Activated CD8-positive, alpha-beta T cell treated with anti-CD3 and anti-CD28 coated beads for 36 hours (primary cell): Measurements from ENCODE around the gene PANK4. TPM values are rescaled to one million over a fixed set of nuclear protein-coding genes. Genes with fewer than 3 reads are reported as not detected.

Source experiments
- ATAC-seq: fragments of 200-7000 bp; cut with Tn5 transposase; one replicate; pipeline ENCODE4 v1.10.0; 2021; ENCODE audit warnings: mild to moderate bottlenecking, moderate library complexity
- CTCF ChIA-PET: fragments of 350-600 bp; sonication (Branson Sonifier 250); formaldehyde crosslinking; loops from one replicate; lab custom pipeline; 2021; ENCODE audit warnings: antibody characterized with exemption; lab: Charles Lee
- POLR2A ChIA-PET: fragments of 350-600 bp; sonication (Branson Sonifier 250); formaldehyde crosslinking; loops from one replicate; lab custom pipeline; 2021; ENCODE audit warnings: antibody characterized with exemption; lab: Charles Lee
- DNase-seq: peaks from one replicate; pipeline ENCODE4 v3.0.0-alpha.2; 2020
- H3K27ac Mint-ChIP-seq: one replicate; pipeline ENCODE4 v1.8.0; 2021; ENCODE audit warnings: mild to moderate bottlenecking, mixed read lengths
- H3K27me3 Mint-ChIP-seq: one replicate; pipeline ENCODE4 v1.8.0; 2021; ENCODE audit warnings: mixed read lengths
- H3K36me3 Mint-ChIP-seq: one replicate; pipeline ENCODE4 v1.8.0; 2021; ENCODE audit warnings: low read depth, mixed read lengths
- H3K4me1 Mint-ChIP-seq: one replicate; pipeline ENCODE4 v1.8.0; 2021; ENCODE audit warnings: low read depth, mixed read lengths
- H3K4me3 Mint-ChIP-seq: one replicate; pipeline ENCODE4 v1.8.0; 2021; ENCODE audit warnings: mild to moderate bottlenecking, moderate library complexity, mixed read lengths
- H3K9me3 Mint-ChIP-seq: one replicate; pipeline ENCODE4 v1.8.0; 2021; ENCODE audit warnings: mixed read lengths
- intact Hi-C: fragments of 100-400 bp; cut with micrococcal nuclease; formaldehyde crosslinking; loops from one replicate; pipeline ENCODE4 v1.10.0; 2022
- total RNA-seq, 2 experiments: library from RNA; stranded (reverse); gene quantifications; one replicate each; pipeline ENCODE4 v1.2.3, GENCODE V29; 2021
- TF ChIP-seq, protein P1 (sequence below): fragments of 200-600 bp; IDR thresholded peaks from one replicate; pipeline ENCODE4 v1.8.0; 2022; ENCODE audit warnings: antibody characterized with exemption, mild to moderate bottlenecking

PANK4 gene
- total RNA-seq, 2 experiments from 2014 or later = 39.0 to 40.6 TPM

DNA sequence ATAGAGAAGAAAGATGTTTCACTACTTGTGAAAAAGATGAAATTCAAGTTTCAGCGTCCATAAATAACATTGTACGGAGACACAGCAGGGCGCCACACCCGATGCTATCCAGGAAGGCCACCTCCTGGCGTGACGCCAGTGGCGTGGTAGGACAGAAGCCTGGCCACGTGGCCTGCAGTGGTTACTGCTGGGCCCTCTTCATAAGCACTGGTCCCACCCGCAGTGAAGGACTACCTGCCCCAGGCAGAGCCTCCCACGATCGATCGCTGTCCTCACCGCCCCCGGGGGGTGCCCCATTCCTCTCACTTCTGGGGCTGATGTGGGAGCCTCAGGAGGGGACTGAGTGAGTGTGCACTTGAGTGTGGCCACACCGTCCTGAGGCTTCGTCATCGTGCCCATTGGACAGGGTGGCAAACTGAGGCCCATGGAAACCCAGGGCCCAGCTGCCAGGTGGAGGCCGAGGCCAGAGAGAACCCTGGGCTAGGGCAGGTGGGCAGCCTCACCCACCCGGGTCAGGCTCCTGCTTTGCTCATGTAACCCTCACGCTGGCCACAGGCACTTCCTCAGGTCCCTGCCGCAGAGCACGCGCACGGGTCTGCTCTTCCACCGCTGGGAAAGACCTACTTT is 15.3 kb upstream of the PANK4 start:
- Mint-ChIP-seq H3K9me3 (no peaks in the 10 kb centered on the region), H3K4me1 (peaks cover 9% of the 10 kb centered on the region), H3K4me3 (no peak overlapping the region), H3K27me3 (no peaks in the 10 kb centered on the region), H3K36me3 (no peaks in the 10 kb centered on the region), H3K27ac (no peak overlapping the region)
- DNase-seq (no peak), ATAC-seq (no peak)
- CTCF ChIA-PET = interaction anchor here (0.8 kb wide), 2 partner anchors 13 to 18 kb away, joined by 3 to 4 read pairs; no protein-coding TSS in a partner anchor
- intact Hi-C loops = no loop called here
- TF ChIP-seq, protein P1, sequence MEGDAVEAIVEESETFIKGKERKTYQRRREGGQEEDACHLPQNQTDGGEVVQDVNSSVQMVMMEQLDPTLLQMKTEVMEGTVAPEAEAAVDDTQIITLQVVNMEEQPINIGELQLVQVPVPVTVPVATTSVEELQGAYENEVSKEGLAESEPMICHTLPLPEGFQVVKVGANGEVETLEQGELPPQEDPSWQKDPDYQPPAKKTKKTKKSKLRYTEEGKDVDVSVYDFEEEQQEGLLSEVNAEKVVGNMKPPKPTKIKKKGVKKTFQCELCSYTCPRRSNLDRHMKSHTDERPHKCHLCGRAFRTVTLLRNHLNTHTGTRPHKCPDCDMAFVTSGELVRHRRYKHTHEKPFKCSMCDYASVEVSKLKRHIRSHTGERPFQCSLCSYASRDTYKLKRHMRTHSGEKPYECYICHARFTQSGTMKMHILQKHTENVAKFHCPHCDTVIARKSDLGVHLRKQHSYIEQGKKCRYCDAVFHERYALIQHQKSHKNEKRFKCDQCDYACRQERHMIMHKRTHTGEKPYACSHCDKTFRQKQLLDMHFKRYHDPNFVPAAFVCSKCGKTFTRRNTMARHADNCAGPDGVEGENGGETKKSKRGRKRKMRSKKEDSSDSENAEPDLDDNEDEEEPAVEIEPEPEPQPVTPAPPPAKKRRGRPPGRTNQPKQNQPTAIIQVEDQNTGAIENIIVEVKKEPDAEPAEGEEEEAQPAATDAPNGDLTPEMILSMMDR = no peak
- POLR2A ChIA-PET = interaction anchor here (0.7 to 8.3 kb wide), 6 partner anchors 11 to 100 kb away, joined by 3 to 138 read pairs (median 4); partner anchors contain the start of genes HES5, PANK4 and TNFRSF14

DNA sequence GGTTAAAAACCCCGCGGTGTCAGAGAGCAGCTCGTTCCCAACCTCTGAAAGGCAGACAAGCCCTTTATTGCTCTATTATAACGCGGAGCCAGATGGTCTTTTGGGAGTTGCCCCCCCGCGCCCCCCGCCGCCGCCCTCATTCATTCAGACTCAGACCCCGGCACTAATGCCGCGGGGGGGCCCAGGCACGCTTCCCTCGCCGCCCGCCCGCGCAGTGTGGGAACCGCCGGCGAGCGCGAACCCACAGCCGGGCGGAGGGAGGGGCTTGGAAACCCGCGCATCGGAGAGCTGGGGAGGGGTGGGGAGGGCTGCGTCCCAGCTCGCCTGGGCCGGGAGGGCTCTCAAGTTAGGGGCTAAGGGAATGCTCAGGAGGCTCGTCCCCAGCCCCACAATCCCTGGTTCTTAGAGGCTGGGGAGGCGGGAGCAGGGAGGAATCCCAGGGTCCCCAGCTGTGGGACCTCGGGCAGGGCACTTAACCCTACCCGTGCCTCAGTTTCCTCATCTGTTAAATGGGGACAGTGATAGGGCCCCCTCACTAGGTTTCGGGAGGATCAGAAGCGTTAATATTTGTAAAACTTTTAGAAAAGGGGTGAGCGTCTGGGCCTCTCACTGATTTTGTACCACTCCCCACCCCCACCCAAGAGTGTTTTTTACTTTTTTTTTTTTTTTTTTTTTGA is 14.6 kb upstream of the PANK4 start:
- Mint-ChIP-seq H3K27me3 (no peaks in the 10 kb centered on the region), H3K4me3 (no peak overlapping the region), H3K9me3 (no peaks in the 10 kb centered on the region), H3K36me3 (no peaks in the 10 kb centered on the region), H3K27ac (no peak overlapping the region), H3K4me1 (peaks cover 9% of the 10 kb centered on the region)
- DNase-seq = no peak
- no peak for ATAC-seq
- intact Hi-C loops = no loop called here
- TF ChIP-seq, protein P1 = no peak
- ChIA-PET CTCF (interaction anchor here (0.8 to 2.0 kb wide), 5 partner anchors 8 to 17 kb away, joined by 3 to 9 read pairs (median 4); partner anchors contain the start of gene HES5), POLR2A (interaction anchor here (0.7 to 1.1 kb wide), 3 partner anchors 10 to 17 kb away, joined by 3 to 4 read pairs (median 3); no protein-coding TSS in a partner anchor)

DNA sequence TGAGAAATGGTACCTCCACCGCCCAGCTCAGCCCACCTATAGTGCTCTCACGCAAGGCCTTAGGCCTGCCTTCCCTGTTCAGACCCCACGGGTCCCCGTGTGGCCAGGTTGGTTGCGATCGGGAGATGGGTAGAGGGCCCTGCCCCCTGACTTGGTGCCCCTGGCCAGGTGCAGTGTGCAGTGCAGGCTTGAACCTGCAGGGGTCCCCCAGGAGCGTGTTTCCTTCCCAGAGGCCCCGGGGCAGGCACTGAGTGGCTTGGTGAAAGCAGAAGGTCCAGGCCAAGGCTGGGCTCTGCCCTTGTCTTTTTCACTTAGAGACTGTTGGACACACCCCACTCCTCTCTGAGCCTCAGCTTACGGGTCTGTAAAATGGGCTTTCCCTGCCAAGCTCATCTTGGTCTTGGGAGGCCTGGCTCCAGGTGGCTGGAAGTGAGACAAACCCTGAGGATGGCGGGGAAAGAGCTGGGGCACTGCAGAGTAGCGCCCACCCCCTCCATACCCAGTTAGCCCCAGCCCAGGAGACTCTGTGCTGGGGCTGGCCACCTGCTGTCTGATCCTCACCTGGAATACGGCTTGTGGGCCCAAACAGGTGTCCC is 13.0 kb upstream of the PANK4 start:
- Mint-ChIP-seq H3K27me3 (peaks cover 3% of the 10 kb centered on the region), H3K36me3 (no peaks in the 10 kb centered on the region), H3K27ac (no peak overlapping the region), H3K4me1 (peaks cover 6% of the 10 kb centered on the region), H3K4me3 (no peak overlapping the region), H3K9me3 (no peaks in the 10 kb centered on the region)
- CTCF ChIA-PET = interaction anchor here (1.7 to 2.0 kb wide), 2 partner anchors 8 to 10 kb away, joined by 6 to 9 read pairs; partner anchors contain the start of gene HES5
- peak; percentile 80 for ATAC-seq
- peak; percentile 70 for DNase-seq
- POLR2A ChIA-PET = interaction anchor here (1.6 kb wide), 1 partner anchor 11 kb away, joined by 3 read pairs; no protein-coding TSS in a partner anchor
- intact Hi-C loops = no loop called here
- TF ChIP-seq, protein P1 = peak; percentile 64

DNA sequence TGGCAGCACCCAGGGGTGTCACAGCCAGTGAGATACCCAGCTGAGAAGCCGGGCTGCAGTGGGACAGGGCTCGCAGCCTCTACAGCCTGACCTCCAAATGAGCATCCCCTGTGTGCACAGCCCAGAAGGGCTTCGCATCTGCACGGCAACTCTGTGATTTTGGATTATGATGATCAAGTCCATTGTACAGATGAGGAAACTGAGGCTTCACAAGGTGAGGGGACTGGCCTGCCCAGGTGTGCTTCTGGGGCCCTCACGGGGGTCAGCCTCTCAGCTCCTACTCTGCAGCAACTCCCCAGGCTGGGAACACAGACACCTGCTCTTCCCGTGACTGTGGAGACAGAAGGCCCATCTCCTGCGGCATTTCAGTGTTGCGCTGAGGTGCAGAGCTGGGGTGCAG is 12.5 kb upstream of the PANK4 start:
- POLR2A ChIA-PET = interaction anchor here (1.6 kb wide), 1 partner anchor 10 kb away, joined by 3 read pairs; no protein-coding TSS in a partner anchor
- peaks cover 5% of the 10 kb centered on the region for H3K27me3 Mint-ChIP-seq
- ATAC-seq (no peak), DNase-seq (no peak)
- H3K36me3 Mint-ChIP-seq = no peaks in the 10 kb centered on the region
- peaks cover 6% of the 10 kb centered on the region for H3K4me1 Mint-ChIP-seq
- H3K9me3 Mint-ChIP-seq = no peaks in the 10 kb centered on the region
- intact Hi-C loops = no loop called here
- TF ChIP-seq, protein P1 = no peak
- no peak overlapping the region for H3K4me3 Mint-ChIP-seq
- CTCF ChIA-PET = interaction anchor here (1.7 kb wide), 1 partner anchor 10 kb away, joined by 6 read pairs; the partner anchor contains the start of gene HES5
- H3K27ac Mint-ChIP-seq = no peak overlapping the region
